Renal pelvis (tissue), 4 donors: ENCODE data around the gene MOB1B. TPM values are rescaled to one million over a fixed set of nuclear protein-coding genes. Genes with fewer than 3 reads are reported as not detected.
A peak's percentile ranks its signal among the peaks of the same experiment; 100 is the strongest.
"Not testable (repeated sequence)": the region's sequence is repeated elsewhere in the genome, so short reads cannot be mapped to it uniquely, and the experiment has no call there.

Experiments
- DNase-seq: peaks from one replicate; pipeline ENCODE4 v3.0.0-alpha.2; 2013
- polyA plus RNA-seq, 3 donors: library from polyadenylated mRNA; unstranded; fragments of 120-200 nt; gene quantifications; one replicate each; pipeline ENCODE4 v1.2.1, GENCODE V29; 2013; ENCODE audit not compliant: insufficient read length in 3 of 3

MOB1B gene
- polyA plus RNA-seq, 3 donors: 30.0 to 48.0 (median 45.3) TPM

GRCh38 chr4:70945452-70946055 is 43.4 kb downstream of the MOB1B start:
- no peak for DNase-seq

- no peak for DNase-seq
Measured at GRCh38 chr4:70946939-70947338, 44.8 kb downstream of the MOB1B start.

GRCh38 chr4:70948665-70949260 is 46.6 kb downstream of the MOB1B start:
- no peak for DNase-seq

- DNase-seq: no peak
Measured at GRCh38 chr4:70954032-70954431, 51.9 kb downstream of the MOB1B start.

DNA sequence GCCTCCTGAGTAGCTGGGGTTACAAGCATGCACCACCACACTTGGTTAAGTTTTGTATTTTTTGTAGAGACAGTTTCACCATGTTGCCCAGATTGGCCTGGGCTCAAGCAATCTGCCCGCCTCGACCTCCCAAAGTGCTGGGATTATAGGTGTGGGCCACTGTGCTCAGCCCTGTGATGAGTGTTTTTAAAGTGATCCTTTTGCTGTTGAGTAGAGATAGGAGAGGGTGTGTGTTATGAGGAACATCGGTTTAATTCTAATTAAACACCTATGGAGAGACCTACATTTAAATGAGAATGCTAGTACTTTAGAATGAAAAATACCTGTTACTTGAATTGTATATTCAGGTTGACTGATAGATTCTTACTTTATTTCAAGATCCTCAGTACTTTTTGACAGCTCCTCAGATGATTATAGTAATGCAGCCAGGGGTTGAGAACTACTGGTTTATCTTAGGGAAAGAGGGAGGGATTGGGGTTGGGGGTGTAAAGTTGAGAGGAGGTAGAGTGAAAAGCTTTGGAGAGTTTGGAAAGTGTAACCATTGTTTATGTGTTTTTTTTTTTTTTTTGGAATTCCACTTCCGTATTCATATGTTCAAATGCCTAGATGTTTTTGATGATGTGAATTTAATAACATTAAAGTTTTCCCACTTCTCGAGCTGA is 54.5 kb downstream of the MOB1B start:
- no peak for DNase-seq

GRCh38 chr4:70958681-70959080 is 56.5 kb downstream of the MOB1B start:
- no peak for DNase-seq

DNA sequence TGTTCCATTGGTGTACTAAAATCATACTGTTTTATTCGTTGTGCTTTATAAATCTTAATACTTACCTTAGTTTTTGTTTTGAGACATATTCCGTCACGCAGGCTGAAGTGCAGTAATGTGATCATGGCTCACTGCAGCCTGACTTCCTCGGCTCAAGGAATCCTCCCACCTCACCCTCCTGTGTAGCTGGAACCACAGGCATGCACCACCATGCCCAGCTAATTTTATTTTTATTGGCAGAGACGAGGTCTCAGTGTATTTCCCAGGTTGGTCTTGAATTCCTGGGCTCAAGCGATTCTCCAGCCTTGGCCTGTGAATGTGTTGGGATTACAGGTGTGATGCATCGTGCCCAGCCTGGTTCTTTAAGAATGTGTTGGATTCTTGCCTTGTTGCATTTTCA is 66.9 kb downstream of the MOB1B start:
- DNase-seq: no peak

- DNase-seq: no peak
Measured at GRCh38 chr4:70976252-70976651, 74.1 kb downstream of the MOB1B start.

GRCh38 chr4:70979445-70980008 is 77.4 kb downstream of the MOB1B start:
- DNase-seq: peak; percentile 34

DNA sequence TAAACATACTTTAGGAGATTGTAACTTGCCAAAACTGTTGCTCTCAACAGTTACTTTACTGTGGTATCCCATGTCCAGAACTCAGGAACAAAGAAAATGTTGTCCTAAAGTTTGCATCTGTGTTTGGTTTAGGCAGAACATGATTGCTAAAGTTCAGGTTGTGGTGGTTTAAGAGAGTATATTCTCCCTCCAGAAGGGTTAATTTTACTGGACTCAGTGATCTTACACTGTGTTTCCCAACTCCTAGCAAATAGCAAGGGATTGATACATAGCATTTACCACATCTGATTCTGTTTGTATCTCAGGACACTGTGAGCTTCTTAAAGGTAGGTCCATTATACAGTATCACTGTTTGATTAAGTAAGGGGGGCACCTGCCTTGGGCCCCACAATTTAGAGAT is 78.0 kb downstream of the MOB1B start:
- no peak for DNase-seq

DNA sequence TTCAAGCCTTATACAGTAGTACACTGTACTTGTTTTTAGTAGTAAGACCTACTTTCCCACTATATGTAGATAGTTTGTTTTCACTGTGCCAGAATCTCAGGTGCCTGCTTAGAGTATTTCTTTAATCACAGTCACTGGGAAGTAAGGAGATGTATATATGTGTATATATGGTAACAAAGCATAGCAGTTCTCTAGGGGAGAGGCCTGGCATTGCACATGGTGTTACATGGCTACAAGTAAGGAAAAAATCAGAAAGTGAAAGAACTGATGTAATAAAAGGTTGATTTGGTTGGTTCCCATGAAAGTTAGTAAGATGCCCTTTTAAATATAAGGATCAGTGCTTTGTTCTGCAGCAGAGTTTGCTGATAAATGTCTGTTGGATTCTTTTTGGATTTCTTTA is 81.9 kb downstream of the MOB1B start:
- no peak for DNase-seq

GRCh38 chr4:70984589-70984988 is 82.4 kb downstream of the MOB1B start:
- DNase-seq: no peak

DNA sequence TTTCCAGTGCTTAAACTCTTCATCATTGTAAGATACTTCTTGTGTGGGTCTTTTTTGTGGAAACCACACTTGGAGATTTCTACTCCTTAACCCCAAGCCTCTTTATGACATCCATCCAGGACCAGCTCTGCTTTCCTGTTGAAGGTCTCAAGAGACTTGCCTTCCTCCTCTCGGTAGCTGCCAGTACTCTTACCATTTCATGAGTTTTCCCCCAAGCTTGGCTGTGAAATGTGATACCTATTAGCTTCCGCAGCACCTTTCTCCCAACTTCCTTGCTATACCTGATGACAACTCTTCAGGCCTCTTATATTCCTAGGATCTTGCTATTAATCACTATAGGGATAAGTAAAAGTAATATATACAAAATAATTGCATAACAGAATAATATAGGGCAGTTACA is 89.4 kb downstream of the MOB1B start:
- no peak for DNase-seq

- no peak for DNase-seq
Measured at GRCh38 chr4:70992391-70992881, 90.3 kb downstream of the MOB1B start.

GRCh38 chr4:70993181-70994068 is 91.3 kb downstream of the MOB1B start, which contains the start of gene DCK:
Gene DCK (plus strand): TSS chr4:70993649. CDS start chr4:70993836, 187 bp downstream.
- DNase-seq: peak; percentile 90

- DNase-seq: no peak
Measured at GRCh38 chr4:70994069-70994366, 91.8 kb downstream of the MOB1B start.

DNA sequence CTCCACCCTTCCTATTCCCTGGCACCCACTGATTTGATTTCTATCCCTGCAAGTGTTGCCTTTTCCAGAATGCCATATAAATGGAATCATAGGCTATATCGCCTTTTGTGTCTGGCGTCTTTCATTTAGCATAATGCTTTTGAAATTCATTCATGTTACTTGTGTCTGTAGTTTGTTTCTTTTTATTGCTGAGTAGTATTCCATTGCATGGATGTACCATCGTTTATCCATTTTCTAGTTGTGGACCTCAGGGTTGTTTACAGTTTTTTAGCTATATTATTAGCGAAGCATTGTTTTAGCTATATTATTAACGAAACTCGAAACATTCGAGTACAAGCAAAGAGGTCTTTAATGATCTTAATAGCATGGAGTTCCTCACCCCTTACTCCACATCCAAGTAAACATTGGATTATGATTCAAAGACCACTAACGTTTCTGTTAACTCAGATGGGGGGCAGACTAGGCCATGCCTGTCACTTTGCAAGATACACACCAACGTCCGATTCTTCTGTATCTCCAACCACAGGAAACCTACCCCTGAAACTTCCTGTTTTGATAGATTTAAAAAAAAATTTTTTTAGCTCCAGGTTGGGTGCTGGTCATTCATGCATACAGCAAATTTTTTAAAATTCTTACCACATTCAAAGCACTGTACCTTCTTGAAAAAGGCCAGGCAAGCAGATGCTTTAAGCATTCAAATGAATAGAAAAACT is 92.4 kb downstream of the MOB1B start:
- no peak for DNase-seq

GRCh38 chr4:70996018-70996360 is 93.8 kb downstream of the MOB1B start:
- DNase-seq: no peak

DNA sequence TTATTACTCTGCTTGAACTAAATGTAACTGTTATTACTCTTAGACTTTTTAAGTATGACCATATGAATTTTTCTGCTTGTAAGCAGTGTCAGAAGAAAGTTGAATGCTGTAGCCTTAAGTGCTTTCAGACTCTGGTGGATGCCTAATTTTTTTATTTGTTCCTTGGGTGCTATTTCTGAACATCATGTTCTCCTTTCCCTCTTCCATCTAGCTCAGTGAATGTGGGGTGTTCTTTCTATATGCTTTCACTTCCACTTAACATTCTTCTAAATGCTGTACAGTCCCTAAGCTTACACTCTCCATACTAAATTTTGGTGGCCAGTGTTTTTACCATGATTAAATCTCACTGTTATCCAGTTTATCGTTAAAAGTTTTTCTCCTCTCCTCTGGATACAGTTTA is 94.9 kb downstream of the MOB1B start:
- DNase-seq: no peak

GRCh38 chr4:70997546-70997945 is 95.4 kb downstream of the MOB1B start:
- DNase-seq: no peak

DNA sequence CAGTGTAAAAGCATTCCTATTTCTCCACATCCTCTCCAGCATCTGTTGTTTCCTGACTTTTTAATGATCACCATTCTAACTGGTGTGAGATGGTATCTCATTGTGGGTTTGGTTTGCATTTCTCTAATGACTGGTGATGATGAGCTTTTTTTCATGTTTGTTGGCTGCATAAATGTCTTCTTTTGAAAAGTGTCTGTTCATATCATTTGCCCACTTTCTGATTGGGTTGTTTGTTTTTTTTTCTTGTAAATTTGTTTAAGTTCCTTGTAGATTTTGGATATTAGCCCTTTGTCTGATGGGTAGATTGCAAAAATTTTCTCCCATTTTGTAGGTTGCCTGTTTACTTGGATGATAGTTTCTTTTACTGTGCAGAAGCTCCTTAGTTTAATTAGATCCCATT is 97.5 kb downstream of the MOB1B start:
- not testable (repeated sequence) for DNase-seq

GRCh38 chr4:71001363-71001762 is 99.2 kb downstream of the MOB1B start:
- DNase-seq: not testable (repeated sequence)
